Spleen (tissue), 7 donors: ENCODE measurements around the gene TMEM119.
"Not testable (repeated sequence)": the region's sequence is repeated elsewhere in the genome, so short reads cannot be mapped to it uniquely, and the experiment has no call there.

Source experiments
- CTCF ChIP-seq, 11 experiments: fragments of 200-600 bp in 7 of 11; fragments of 450-650 bp in 4 of 11; sonication (generic) in 4 of 11; IDR thresholded peaks in 8 of 11; conservative IDR thresholded peaks in 3 of 11; 1 replicate in 7 of 11; 2 replicates in 4 of 11; pipeline versions ENCODE4 v1.4.0 to v1.8.0; 2016 to 2021; ENCODE audit warnings: antibody characterized with exemption in 11 of 11, inconsistent platforms in 4 of 11, mild to moderate bottlenecking in 1 of 11
- POLR2A ChIP-seq, 3 donors: fragments of 450-650 bp; IDR thresholded peaks; one replicate each; pipeline ENCODE4 v1.5.1; 2017; ENCODE audit warnings: antibody characterized with exemption in 3 of 3, mild to moderate bottlenecking in 1 of 3
- donor health status: DM: no; HTN: no; CAD: no; lungs with moderate emphysema.
- donor health status: DM: no; HTN: no; CAD: no.
- donor health status: DM: no; HTN: no; CAD: no.

- not testable (repeated sequence) for TF ChIP-seq CTCF (IDR thresholded peaks at IDR 0.05 in 8 of 11, conservative IDR thresholded peaks at IDR 0.05 in 3 of 11); POLR2A (IDR thresholded peaks at IDR 0.05)
Measured at GRCh38 chr12:108555383-108555782, 42.5 kb downstream of the TMEM119 start.
